ENCODE data around the gene KCNK4.
A peak's percentile ranks its signal among the peaks of the same experiment; 100 is the strongest.
"Not testable (repeated sequence)": the region's sequence is repeated elsewhere in the genome, so short reads cannot be mapped to it uniquely, and the experiment has no call there.

Gene KCNK4

GRCh38 chr11:64305691-64306562, 14.8 kb downstream of the KCNK4 start:
- H3K36me3 ChIP-seq (ENCODE audit: insufficient read depth, low read length) = no peaks in the 10 kb centered on the region
- no peak for DNase-seq (ENCODE audit: low read depth, low spot score)
- peak overlapping the region; percentile 31; the same call in 1 of the 2 replicates for H3K27ac ChIP-seq
- H3K9ac ChIP-seq (ENCODE audit: insufficient read length) = peak overlapping the region; percentile 80
- H3K9me3 ChIP-seq (ENCODE audit: low read depth, low read length) = no peaks in the 10 kb centered on the region
- peak overlapping the region; percentile 84 for H3K4me3 ChIP-seq
- TF ChIP-seq EZH2 (IDR thresholded peaks at IDR 0.05) (no peak), POLR2AphosphoS5 (IDR thresholded peaks at IDR 0.05; ENCODE audit: borderline replicate concordance, low read depth, low read length) (no peak; the same call in 1 of the 2 replicates), FOXP2 (optimal IDR thresholded peaks at IDR 0.05; ENCODE audit: control extremely low read depth, extremely low read length, insufficient read depth) (no peak)

GRCh38 chr11:64306563-64306875, 15.4 kb downstream of the KCNK4 start:
- peak overlapping the region; percentile 84 for H3K4me3 ChIP-seq
- no peaks in the 10 kb centered on the region for H3K36me3 ChIP-seq (ENCODE audit: insufficient read depth, low read length)
- H3K27ac ChIP-seq = peak overlapping the region; percentile 31; the same call in 1 of the 2 replicates
- no peaks in the 10 kb centered on the region for H3K9me3 ChIP-seq (ENCODE audit: low read depth, low read length)
- TF ChIP-seq POLR2AphosphoS5 (IDR thresholded peaks at IDR 0.05; ENCODE audit: borderline replicate concordance, low read depth, low read length) (no peak), FOXP2 (optimal IDR thresholded peaks at IDR 0.05; ENCODE audit: control extremely low read depth, extremely low read length, insufficient read depth) (no peak), EZH2 (IDR thresholded peaks at IDR 0.05) (no peak)
- peak overlapping the region; percentile 80 for H3K9ac ChIP-seq (ENCODE audit: insufficient read length)
- no peak for DNase-seq (ENCODE audit: low read depth, low spot score)

DNA sequence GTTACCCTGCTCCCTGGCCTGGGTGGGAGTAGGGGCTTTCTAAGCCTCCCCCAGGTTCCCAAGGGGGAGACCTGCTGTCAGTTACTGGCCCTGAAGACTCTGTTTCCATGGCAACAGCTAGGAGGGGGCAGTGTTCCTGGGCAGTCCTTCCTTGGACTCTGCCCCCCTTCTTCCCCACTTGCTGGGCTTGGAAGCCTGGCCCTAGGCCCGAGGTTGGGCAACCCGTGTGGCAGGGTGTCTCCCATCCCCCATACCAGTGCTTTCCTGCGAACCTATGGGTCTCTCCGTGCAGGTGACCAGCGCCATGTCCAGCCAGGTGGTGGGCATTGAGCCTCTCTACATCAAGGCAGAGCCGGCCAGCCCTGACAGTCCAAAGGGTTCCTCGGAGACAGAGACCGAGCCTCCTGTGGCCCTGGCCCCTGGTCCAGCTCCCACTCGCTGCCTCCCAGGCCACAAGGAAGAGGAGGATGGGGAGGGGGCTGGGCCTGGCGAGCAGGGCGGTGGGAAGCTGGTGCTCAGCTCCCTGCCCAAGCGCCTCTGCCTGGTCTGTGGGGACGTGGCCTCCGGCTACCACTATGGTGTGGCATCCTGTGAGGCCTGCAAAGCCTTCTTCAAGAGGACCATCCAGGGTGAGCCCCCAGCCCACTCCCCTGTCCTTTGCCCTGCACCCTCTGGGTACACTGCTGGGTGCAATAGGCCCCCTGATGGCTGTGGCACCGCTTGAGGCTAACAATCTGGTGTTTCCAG, 15.9 kb downstream of the KCNK4 start:
- peak overlapping the region; percentile 84 for H3K4me3 ChIP-seq
- H3K9ac ChIP-seq (ENCODE audit: insufficient read length) = no peak overlapping the region
- no peaks in the 10 kb centered on the region for H3K36me3 ChIP-seq (ENCODE audit: insufficient read depth, low read length)
- H3K9me3 ChIP-seq (ENCODE audit: low read depth, low read length) = no peaks in the 10 kb centered on the region
- no peak overlapping the region for H3K27ac ChIP-seq
- TF ChIP-seq POLR2AphosphoS5 (IDR thresholded peaks at IDR 0.05; ENCODE audit: borderline replicate concordance, low read depth, low read length) (no peak), FOXP2 (optimal IDR thresholded peaks at IDR 0.05; ENCODE audit: control extremely low read depth, extremely low read length, insufficient read depth) (no peak), EZH2 (IDR thresholded peaks at IDR 0.05) (no peak)
- no peak for DNase-seq (ENCODE audit: low read depth, low spot score)

DNA sequence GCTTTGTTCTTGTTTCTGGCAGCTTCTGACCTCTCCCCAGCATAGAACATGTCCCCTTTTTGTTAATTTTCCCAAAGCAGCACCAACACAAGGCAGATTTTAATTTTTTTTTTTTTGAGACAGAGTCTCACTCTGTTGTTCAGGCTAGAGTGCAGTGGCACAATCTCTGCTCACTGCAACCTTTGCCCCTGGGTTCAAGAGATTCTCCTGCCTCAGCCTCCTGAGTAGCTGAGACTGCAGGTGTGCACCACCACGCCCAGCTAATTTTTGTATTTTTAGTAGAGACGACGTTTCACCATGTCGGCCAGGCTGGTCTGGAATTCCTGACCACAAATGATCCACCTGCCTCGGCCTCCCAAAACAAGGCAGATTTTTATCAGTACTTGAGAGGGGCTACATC, 16.7 kb downstream of the KCNK4 start:
- H3K36me3 ChIP-seq (ENCODE audit: insufficient read depth, low read length); H3K27ac ChIP-seq; DNase-seq (ENCODE audit: low read depth, low spot score); H3K9ac ChIP-seq (ENCODE audit: insufficient read length); H3K9me3 ChIP-seq (ENCODE audit: low read depth, low read length); H3K4me3 ChIP-seq: not testable (repeated sequence)

DNA sequence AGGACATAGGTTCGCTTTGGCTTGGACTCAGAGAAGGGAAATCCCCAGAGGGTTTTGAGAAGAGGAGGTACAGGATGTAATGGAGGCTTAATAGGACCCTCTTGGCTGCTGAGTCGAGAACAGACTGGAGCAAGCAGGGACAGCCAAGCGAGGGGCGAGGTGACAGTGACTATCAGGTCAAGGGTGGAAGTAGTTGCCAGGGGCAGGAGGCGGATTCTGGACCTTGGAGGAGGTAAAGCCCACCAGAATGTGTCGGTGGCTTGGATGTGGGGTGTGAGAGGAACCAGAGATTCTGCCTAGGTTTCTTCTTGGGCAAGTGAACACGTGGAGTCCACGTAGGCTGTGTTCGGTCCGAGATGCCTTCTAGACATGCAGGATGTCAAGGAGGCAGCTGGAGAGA, 21.8 kb downstream of the KCNK4 start:
- DNase-seq (ENCODE audit: low read depth, low spot score) = no peak
- Histone ChIP-seq H3K27ac (no peak overlapping the region), H3K9me3 (ENCODE audit: low read depth, low read length) (no peaks in the 10 kb centered on the region), H3K4me3 (no peak overlapping the region), H3K9ac (ENCODE audit: insufficient read length) (no peak overlapping the region), H3K36me3 (ENCODE audit: insufficient read depth, low read length) (peaks cover 5% of the 10 kb centered on the region; the same call in 1 of the 2 replicates)
- TF ChIP-seq FOXP2 (optimal IDR thresholded peaks at IDR 0.05; ENCODE audit: control extremely low read depth, extremely low read length, insufficient read depth) (no peak), POLR2AphosphoS5 (IDR thresholded peaks at IDR 0.05; ENCODE audit: borderline replicate concordance, low read depth, low read length) (no peak; the same call in 1 of the 2 replicates), EZH2 (IDR thresholded peaks at IDR 0.05) (no peak)

GRCh38 chr11:64313491-64314145, 22.5 kb downstream of the KCNK4 start:
- DNase-seq (ENCODE audit: low read depth, low spot score) = no peak
- H3K9ac ChIP-seq (ENCODE audit: insufficient read length) = no peak overlapping the region
- no peak overlapping the region for H3K27ac ChIP-seq
- H3K9me3 ChIP-seq (ENCODE audit: low read depth, low read length) = no peaks in the 10 kb centered on the region
- TF ChIP-seq FOXP2 (optimal IDR thresholded peaks at IDR 0.05; ENCODE audit: control extremely low read depth, extremely low read length, insufficient read depth) (no peak), EZH2 (IDR thresholded peaks at IDR 0.05) (no peak), POLR2AphosphoS5 (IDR thresholded peaks at IDR 0.05; ENCODE audit: borderline replicate concordance, low read depth, low read length) (no peak)
- H3K4me3 ChIP-seq = no peak overlapping the region
- peaks cover 5% of the 10 kb centered on the region; the same call in 1 of the 2 replicates for H3K36me3 ChIP-seq (ENCODE audit: insufficient read depth, low read length)

GRCh38 chr11:64314146-64314804, 23.2 kb downstream of the KCNK4 start:
- Histone ChIP-seq H3K27ac (no peak overlapping the region), H3K36me3 (ENCODE audit: insufficient read depth, low read length) (peaks cover 5% of the 10 kb centered on the region; the same call in 1 of the 2 replicates), H3K9ac (ENCODE audit: insufficient read length) (no peak overlapping the region), H3K4me3 (no peak overlapping the region), H3K9me3 (ENCODE audit: low read depth, low read length) (no peaks in the 10 kb centered on the region)
- DNase-seq (ENCODE audit: low read depth, low spot score) = no peak
- TF ChIP-seq EZH2 (IDR thresholded peaks at IDR 0.05) = no peak
- TF ChIP-seq POLR2AphosphoS5 (IDR thresholded peaks at IDR 0.05; ENCODE audit: borderline replicate concordance, low read depth, low read length) = no peak
- TF ChIP-seq FOXP2 (optimal IDR thresholded peaks at IDR 0.05; ENCODE audit: control extremely low read depth, extremely low read length, insufficient read depth) = no peak

All from SK-N-MC (cell line).